HG02798 (cell line): ENCODE measurements around the gene ABTB2.
"Not testable (repeated sequence)": the region's sequence is repeated elsewhere in the genome, so short reads cannot be mapped to it uniquely, and the experiment has no call there.

ENCODE experiments used
- ATAC-seq: cut with Tn5 transposase; IDR thresholded peaks from one replicate; pipeline ENCODE4 v1.9.1; 2021; ENCODE audit warnings: mild to moderate bottlenecking; ENCODE audit not compliant: unreplicated experiment, poor library complexity

Gene ABTB2

DNA sequence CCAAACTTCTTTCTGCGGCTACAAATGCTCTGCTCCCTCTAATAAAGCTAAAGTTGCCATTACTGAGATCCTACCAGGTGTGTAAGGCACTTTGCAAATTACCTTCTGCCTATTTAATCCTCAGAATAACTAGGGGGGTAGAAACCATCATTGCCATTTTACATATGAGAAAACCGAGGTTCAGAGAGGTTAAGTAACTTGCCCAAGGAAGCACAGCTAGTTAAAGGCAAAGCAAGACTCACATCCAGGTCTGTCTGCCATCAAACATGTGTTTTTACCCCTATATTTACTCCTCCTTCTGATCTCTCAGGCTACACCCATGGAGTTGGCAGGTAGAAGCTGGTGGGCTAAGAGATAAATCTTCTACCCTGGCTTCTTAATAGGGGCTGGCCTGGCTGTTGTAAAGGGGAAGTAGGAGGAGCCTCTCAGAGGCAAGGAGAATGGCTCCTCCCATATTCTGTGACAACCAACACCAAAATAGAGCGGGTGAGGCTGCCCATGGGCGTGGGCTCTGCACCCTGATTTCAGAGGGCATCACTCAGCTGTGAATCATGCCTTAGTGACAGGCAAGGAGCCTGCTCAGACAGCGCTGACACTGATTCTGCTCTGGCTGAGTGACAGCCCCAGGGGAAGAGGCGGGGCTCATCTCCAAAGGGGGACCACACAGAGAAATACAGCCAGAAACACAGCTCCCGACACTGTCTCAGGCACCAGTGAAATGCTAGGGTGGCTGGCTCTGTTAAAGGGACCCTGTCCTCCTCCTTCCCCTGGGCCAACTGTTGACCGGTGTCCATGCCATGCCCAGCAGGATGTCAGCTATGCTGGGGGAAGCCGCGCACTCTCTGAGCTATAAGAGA lies 106.8 kb downstream of the ABTB2 start:
- ATAC-seq, result peak; percentile 86

DNA sequence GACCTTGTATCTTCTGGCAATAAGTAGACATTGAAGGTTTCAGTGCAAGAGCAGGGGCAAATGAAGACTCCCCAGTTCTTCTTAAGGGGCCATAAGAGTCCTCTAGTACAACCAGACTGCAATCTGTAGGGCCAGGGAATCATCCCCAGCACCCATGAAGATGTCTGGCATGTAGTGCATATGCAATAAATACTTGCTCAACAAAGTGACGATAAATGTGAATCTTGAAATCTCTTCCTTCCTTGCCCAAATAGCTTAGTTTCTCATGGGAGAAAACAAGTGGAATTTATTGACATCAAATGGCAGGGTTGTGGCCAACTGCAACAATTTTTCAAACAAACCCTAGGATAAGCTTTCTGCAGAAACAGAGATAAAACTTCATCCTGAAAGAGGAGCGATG lies 107.6 kb downstream of the ABTB2 start:
- ATAC-seq, result no peak

DNA sequence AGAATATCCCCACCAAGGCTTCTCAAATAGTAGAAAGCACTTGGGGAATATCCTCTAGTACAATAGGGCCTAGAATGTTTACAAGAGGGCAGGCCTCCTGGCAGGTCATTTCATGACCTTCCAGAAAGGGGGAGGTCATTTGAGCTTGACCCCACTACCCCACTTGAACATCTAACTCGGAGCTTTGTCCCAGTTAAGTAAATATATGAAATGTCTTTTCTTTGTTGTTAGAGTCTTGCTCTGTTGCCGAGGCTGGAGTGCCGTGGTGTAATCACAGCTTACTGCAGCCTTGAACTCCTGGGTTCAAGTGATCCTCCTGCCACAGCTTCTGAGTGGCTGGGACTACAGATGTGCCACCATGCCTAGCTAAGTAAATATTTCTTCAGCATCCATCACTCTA lies 108.4 kb downstream of the ABTB2 start:
- no peak for ATAC-seq

DNA sequence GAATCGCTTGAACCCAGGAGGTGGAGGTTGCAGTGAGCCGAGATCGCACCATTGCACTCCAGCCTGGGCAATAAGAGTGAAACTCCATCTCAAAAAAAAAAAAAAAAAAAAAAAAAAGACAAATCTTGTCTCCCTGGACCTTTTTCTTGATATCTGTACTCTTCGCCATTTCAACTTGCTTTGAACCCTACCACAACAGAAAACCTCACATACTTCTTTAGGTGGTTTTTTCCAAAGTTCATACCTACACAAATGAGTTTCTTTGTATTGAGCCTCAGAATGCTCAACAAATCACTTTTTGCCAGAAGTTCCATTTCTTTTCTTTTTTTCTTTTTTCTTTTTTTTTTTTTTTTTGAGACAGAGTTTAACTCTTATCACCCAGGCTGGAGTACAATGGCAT lies 111.3 kb downstream of the ABTB2 start:
- not testable (repeated sequence) for ATAC-seq

DNA sequence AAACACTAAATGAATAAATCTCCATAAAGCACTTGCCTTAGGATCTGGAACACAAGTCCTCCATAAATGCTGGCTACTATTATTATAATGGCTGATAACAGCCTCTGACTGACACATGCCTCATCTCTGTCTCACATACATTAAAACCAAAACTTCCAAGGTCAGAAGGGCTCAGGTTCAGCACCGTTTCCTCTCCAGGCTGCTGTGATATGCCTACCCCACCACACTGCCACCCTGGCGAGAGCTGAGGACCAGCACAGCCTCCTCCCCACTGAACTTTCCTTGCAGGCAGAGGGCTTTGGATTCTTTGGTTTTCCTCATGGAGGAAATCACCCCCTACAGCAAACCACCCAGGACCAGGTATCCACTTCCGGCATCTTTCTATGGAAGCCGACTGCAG lies 112.8 kb downstream of the ABTB2 start:
- ATAC-seq, result no peak

DNA sequence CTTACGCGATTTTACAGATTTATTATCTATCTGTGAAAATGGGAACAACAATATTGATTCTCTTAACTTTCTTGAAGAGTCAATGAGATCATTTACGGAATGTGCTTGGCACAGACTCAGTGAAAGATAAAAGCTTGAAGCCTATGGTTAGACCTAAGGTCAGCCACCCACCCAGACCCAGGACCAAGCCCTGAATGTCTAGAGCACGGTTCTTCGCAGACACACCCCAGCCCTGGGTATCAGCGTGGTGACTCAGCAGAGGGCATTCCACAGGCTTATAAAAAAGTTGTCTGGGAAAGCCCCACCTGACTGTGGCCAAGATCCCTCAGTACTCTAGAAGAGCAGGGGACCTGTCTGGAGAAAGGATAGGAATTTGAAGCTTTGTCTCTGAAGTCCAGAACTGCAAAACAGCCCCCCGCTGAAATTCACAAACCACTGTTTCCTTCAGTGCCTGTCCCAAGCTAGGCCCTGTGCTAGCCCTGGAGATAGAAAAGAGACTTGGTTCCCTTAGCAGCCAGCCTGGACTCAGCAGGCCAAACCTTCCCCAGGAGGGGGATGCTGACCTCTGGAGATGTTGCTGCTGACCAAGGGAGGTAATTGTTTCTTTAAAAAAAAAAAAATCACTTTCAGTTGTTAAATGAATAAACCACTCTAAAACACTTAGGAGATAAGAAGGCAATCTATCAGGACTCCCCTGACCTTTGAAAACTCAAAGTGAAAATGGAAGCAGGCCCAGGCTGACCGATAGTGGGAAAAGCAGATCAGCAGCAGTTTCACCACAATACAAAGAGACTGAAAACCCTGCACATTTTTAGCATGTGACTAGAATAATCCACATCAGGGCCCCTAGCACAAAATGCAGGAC lies 114.0 kb downstream of the ABTB2 start:
- ATAC-seq, result peak; percentile 87

DNA sequence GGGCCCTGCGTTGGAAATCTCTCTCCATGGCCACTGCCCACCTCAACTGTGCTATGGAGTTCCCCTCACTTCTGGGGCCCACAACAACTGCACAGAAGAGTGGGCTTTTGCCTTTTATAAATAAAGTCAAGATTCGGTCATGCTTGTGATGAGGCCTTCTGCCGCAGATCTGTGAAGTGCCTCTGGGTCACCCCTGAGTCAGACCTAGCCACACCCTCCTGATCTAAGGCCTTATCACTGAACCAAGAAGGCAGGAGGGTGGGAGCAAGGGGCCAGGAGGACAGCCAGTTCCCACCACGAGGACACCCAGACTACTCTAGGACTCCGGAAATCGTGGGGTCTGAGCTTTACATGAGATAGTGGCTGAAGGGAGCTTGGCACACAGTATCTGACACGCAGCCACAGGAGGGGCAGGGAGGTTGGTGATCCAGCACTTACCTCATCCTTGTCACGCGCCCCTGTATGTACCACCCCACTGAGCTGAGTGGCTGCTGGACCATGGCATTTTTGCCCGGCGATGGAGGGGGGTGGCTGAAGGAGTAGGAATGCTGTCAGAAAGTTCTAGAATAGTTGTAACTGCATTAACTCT lies 115.7 kb downstream of the ABTB2 start:
- ATAC-seq, result no peak

DNA sequence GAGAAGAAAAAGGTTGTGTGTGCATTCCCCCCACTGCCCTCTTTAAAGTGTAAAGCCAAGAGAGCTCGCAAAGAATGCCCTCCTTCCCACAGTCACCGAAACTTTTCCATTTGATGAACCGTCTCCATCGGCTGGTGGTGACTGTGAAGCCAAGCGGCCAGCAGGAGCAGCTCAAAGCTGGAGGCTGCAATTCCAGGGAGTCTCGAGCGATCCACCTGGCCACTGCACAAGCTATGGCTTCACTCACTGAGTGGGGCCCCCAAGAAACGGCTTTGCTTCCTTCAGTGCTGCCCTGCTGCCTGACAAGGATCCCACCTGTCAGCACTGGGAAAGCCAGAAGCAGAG lies 117.7 kb downstream of the ABTB2 start:
- no peak for ATAC-seq

DNA sequence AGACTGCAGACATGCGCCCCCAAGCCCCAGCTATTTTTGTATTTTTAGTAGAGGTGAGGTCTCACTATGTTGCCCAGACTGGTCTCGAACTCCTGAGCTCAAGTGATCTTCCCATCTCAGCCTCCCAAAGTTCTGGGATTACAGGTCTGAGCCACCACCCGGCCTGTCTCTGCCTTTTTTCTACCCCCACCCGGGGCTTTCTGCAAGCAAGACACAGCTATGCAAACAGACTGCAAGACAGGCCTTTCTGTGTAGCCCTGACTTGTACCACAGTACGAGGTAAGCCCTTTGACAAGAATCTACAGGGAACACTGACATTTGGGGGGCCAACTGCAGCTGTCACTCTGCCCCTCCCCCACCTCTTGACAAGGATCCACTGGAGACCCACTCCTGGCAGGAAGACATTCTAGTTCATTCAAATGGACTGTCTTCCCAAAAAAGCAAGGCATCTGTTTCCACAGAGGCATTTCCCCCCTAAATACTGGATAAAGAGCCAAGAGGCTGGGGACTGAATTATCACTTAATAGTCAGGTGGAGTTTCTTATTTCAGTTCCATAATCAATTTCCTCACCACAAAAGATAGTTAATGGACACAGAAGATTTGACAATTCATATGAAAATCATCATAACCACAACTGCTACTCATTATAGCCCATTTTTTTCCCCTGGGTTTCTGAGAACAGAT lies 118.2 kb downstream of the ABTB2 start:
- ATAC-seq, result peak; percentile 22

DNA sequence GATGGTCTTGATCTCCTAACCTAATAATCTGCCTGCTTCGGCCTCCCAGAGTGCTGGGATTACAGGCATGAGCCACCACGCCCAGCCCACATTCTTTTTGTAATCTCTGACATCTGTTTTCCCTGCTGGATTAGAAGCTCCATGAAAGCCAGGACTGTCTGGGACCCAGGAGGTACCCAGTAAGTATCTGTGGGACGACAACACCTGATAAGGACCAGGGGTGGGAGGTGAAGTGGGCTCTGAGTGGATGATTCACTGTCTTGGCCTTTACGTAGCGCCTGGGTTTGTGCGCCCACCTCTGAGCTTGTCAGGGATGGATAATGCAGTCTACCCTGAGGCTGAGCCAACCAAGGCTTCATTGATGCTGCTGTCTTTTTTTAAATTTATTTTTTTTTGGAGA lies 118.8 kb downstream of the ABTB2 start:
- ATAC-seq, result no peak

DNA sequence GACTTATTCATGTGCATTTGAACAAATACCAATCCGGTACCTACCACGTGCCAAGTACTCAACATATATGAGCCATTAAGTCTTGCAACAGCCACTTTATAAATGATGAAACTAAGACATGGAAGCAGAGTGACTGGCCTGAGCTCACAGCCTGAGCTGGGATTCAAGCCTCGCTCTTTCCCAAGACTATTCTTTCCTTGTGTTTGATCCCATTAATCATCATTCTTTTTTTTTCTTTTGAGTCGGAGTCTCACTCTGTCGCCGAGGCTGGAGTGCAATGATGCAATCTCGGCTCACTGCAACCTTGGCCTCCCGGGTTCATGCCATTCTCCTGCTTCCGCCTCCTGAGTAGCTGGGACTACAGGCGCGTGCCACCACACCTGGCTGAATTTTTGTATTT lies 119.3 kb downstream of the ABTB2 start:
- no peak for ATAC-seq

DNA sequence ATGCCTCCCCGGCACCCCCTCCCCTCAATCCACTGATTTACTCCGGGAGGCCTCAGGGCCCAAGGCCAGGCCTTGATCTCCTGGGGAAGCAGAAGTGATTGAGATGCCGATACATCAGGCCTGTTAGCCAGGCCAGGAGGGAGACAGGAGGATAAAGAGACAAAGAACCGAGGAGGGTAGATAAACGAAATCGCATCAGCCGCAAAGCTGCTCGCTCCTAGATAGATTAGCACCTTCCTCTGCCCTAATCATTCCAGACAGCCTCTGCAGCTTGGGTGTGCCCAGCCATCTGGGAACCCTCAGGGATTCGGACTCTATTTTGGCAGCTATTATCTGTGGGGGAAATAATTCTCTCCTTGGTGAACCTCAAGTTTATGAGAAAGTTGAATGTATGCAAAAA lies 121.2 kb downstream of the ABTB2 start:
- no peak for ATAC-seq

DNA sequence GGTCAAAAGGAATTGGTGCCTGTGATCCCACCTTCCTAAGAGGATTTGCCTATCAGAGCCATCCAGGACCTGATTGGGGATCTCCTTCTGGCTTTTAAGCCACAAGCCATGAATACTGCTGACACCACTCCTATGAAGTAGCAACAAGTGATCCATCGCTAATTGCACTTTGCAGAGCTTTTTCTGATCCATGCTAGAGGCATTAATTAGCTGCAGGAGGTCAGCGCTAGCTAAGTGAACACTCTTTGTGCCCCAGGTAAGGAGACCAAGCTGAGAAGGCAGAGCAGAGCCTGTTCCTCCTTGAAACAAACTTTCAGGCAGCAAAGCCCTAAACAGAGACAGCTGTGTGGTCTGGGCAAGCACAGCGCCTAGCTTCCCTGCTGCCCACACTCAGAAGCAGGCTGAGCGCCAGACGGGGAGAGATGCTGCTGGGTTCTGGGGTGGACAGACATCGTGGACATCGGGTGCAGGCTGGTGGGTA lies 122.2 kb downstream of the ABTB2 start:
- no peak for ATAC-seq

DNA sequence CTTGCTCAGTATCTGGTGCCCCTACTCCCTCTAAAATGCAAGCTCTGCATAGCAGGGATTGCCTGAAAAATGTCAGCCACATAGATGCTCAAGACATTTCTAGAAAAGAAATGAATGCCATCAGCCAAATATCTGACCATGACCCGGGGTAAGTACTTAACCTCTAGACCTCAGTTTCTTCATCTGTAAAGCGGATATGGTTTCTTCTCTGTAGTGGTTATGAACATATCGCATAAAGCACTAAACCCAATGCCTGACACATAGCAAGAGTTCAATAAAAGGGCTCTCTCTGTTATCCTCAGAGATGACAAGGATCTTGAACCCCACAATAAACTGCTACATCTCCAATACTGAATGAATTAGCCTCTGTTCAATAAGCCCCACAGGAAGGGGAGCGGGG lies 122.6 kb downstream of the ABTB2 start:
- ATAC-seq, result peak; percentile 40

DNA sequence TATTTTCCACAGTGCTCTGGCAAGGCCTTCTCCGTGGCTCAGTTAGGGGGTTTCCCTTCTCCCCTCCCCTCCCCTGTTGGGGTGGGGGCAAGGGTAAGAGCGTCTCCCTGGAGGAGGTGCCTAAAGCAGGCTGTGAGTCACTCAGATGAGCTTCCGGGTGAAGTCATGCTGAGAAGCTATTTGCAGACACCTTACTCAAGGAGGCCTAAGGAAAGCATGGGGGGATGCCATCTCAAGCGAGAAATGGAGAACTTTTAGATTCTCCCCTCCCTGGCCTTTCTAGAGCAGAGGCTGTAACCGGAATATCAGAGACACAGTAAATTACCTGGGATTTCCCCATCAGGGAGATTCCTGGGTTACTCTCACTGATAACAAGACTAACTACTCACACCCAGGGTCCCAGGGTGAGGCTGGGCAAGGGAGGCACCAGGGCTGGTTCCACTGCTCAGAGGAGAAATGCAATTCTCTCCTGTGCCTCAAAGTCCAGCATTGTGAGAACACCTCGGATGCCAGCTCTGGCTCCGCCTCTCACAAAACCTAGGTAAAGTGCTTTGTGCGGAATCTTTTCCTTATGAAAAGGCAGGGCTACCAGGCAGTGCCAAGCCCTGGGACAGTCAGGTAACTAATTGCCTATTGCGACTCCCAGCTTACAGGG lies 123.6 kb downstream of the ABTB2 start:
- ATAC-seq, result peak; percentile 73

DNA sequence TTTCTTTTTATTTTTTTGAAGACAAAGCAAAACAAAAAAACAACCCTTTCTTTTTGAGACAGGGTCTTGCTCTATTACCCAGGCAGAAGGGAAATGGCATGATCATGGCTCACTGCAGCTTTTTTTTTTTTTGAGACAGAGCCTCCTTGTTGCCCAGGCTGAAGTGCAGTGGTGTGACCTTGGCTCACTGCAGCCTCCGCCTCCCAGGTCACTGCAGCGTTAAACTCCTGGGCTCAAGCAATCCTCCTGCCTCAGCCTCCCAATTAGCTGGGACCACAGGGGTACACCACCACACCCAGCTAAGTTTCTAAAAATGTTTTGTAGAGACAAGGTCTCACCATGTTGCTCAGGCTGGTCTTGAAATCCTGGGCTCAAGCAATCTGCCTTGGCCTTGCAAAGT lies 124.6 kb downstream of the ABTB2 start:
- no peak for ATAC-seq

DNA sequence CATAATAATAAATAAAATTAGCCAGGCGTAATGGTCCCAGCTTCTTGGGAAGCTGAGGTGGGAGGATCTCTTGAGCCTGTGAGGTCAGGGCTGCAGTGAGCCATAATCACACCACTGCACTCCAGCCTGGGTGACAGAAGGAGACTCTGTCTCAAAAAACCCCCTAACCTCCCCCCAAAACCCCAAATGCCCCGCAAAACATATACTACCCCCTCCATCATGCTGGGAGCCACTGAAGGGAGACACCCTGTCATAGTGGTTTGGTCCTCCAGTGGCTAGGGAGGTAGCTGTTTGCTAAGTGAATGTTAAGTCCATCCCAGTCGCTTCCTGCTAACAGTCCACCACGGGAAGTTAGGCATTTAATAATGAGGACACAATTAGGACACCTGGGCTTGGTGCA lies 125.0 kb downstream of the ABTB2 start:
- no peak for ATAC-seq

DNA sequence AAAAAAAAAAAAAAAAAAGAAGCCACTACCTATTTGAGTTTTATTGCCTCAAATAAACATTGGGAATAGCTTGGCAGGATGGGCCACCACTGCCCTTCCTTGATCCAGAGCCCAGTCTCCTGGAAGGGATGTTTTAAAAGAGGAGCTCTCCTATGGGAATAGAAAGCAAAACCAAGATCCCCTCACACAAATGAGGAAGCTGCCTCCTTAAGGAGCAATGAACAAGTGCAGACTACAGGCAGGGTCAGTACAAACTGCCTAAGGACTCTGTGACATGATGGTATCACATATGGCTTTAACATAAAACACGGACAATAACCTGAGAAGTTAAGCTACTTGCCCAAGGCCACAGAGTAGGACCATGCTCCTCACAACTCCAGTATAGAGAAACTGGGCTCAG lies 131.6 kb downstream of the ABTB2 start:
- no peak for ATAC-seq

DNA sequence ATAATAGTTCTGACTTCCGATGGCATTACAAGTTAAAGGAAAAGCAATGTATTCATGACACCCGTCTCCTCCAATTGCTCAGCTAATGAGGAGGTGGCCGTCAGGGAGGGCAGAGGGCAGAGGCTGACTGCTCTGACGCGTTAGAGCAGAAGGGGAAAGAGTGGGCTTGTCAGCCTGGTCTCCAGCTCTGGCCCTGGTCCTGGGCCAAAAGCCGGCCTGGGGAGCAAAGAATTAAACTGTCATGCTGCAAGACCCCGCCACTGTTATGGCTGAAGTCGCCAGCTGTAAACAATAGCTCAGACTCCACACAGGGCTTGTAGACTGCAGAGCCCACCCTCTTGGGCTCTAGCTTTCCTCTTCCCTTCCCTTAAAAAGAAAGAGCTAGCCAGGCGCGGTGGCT lies 132.7 kb downstream of the ABTB2 start:
- no peak for ATAC-seq

DNA sequence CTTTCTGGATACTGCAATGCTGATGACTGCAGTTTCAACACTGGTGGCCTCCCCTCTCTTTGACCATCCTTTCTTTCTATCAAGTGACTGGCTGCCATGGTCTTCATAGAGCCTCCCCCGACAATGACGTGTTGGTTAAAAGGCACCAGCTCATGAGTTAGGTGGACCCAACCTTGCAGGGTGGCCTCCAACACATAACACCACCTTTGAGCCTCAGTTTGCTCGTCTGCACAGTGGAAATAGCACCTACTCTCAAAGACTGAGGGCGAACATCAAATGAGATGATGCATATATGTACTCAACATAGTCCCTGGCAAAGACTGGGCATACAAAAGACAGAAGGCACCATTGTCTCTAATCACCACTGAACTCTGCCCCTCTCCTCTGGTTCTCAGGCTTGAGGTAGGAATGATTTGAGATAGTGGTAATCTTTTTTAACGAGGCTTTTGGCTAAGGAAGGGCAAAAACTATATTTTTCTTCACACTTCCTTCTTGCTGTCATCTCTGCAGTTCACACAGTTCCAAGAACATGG lies 133.3 kb downstream of the ABTB2 start:
- no peak for ATAC-seq
